ENCODE data around the gene CC2D1B.
A peak's percentile ranks its signal among the peaks of the same experiment; 100 is the strongest.

The CC2D1B gene

GRCh38 chr1:52359676-52360594 lies 6.1 kb downstream of the CC2D1B start:
- no peak for DNase-seq (ENCODE audit: low spot score)

- no peak for DNase-seq (ENCODE audit: low spot score)
Observed at GRCh38 chr1:52358851-52359497, 7.0 kb downstream of the CC2D1B start.

- DNase-seq (ENCODE audit: low spot score) = no peak
Observed at GRCh38 chr1:52357397-52357796, 8.6 kb downstream of the CC2D1B start.

GRCh38 chr1:52356818-52357355 lies 9.1 kb downstream of the CC2D1B start:
- no peak for DNase-seq (ENCODE audit: low spot score)

GRCh38 chr1:52355847-52356505 lies 10.0 kb downstream of the CC2D1B start:
- DNase-seq (ENCODE audit: low spot score) = no peak

- no peak for DNase-seq (ENCODE audit: low spot score)
Observed at GRCh38 chr1:52355436-52355835, 10.6 kb downstream of the CC2D1B start.

- no peak for DNase-seq (ENCODE audit: low spot score)
Observed at GRCh38 chr1:52352690-52353089, 13.3 kb downstream of the CC2D1B start.

- peak; percentile 66 for DNase-seq (ENCODE audit: low spot score)
Observed at GRCh38 chr1:52348704-52349300, 17.2 kb downstream of the CC2D1B start.

GRCh38 chr1:52346653-52347052 lies 19.4 kb downstream of the CC2D1B start:
- DNase-seq (ENCODE audit: low spot score) = no peak

- no peak for DNase-seq (ENCODE audit: low spot score)
Observed at GRCh38 chr1:52345252-52345651, 20.8 kb downstream of the CC2D1B start.

GRCh38 chr1:52343979-52344378 lies 22.0 kb downstream of the CC2D1B start:
- no peak for DNase-seq (ENCODE audit: low spot score)

GRCh38 chr1:52341655-52342260 lies 24.2 kb downstream of the CC2D1B start:
- no peak for DNase-seq (ENCODE audit: low spot score)

- DNase-seq (ENCODE audit: low spot score) = no peak
Observed at GRCh38 chr1:52337439-52337838, 28.6 kb downstream of the CC2D1B start.

- no peak for DNase-seq (ENCODE audit: low spot score)
Observed at GRCh38 chr1:52334906-52335528, 31.0 kb downstream of the CC2D1B start.

GRCh38 chr1:52332411-52332810 lies 33.6 kb downstream of the CC2D1B start:
- no peak for DNase-seq (ENCODE audit: low spot score)

GRCh38 chr1:52328615-52329014 lies 37.4 kb downstream of the CC2D1B start:
- DNase-seq (ENCODE audit: low spot score) = no peak

- DNase-seq (ENCODE audit: low spot score) = no peak
Observed at GRCh38 chr1:52325786-52326185, 40.2 kb downstream of the CC2D1B start.

GRCh38 chr1:52323731-52324130 lies 42.3 kb downstream of the CC2D1B start:
- no peak for DNase-seq (ENCODE audit: low spot score)

GRCh38 chr1:52321061-52321460 lies 44.9 kb downstream of the CC2D1B start:
- DNase-seq (ENCODE audit: low spot score) = no peak

- DNase-seq (ENCODE audit: low spot score) = no peak
Observed at GRCh38 chr1:52306227-52307006, 59.6 kb downstream of the CC2D1B start.
